ENCODE data around the gene AIG1.

AIG1 gene

DNA sequence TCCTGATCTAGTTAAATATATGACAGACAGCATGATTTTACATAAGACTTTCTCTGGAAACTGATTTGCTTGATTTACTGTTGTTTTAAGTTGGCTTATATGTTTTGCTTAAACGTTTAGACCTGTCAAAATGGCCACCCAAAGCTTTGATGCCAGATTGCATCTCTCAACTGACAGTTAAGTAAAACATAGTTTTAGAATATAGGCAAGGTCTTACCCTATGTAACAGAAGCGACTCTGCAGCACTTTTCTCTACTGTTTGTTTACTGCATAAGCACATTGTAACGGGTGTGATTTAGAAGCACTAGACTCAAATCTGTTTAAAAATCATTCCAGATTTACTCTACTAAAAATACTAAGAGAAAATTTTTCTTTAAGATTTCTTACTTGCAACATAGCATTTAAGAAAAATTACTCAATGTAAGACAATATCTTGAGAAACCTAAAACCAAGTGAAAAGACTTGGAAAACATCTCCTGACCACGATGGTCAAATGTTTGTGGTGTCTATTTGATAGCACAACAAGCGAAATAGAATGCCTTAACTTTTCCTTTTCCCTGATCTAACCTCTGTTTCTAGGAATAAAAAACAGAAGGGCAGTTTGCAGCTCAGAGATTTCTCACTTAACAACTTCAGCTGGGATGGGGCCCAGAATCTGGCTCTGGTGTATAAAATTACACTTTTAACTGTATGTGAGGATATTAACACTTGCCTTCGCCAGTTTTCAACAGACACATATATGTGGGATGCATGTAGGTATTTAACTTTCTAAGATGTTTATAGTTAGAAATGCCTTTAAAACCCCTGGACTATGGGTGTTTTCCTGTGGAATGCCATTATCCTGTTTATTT is 47.4 kb downstream of the AIG1 start:
- Histone ChIP-seq H3K27ac (ENCODE audit: low read depth, low read length) (no peak overlapping the region), H3K9ac (ENCODE audit: low read length) (no peak overlapping the region), H3K27me3 (ENCODE audit: control insufficient read depth, insufficient read depth, low read length) (no peaks in the 10 kb centered on the region), H3K36me3 (ENCODE audit: control insufficient read depth, insufficient read depth, low read length) (no peaks in the 10 kb centered on the region), H3K4me1 (ENCODE audit: control insufficient read depth, insufficient read depth, low read length) (no peaks in the 10 kb centered on the region), H3K4me3 (ENCODE audit: low read length) (no peak overlapping the region)

DNA sequence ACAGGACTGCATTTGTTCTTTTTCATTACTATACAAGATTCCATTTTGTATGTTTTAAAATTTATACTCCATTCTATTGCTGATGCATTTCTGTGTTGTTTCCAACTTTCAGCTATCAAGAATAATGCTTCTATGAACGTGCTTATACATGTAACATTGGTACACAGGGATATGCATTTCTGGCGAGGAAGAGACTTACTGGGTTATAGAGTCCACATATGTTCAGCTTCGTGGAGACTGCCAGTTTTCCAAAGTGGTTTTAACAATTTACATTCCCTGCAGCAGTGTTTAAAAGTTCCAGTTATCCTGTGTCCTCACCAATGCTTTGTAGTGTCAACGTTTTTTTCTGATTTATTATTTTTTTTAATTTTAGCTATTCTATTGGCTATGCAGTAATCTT is 48.5 kb downstream of the AIG1 start:
- Histone ChIP-seq H3K36me3 (ENCODE audit: control insufficient read depth, insufficient read depth, low read length) (no peaks in the 10 kb centered on the region), H3K27ac (ENCODE audit: low read depth, low read length) (no peak overlapping the region), H3K4me1 (ENCODE audit: control insufficient read depth, insufficient read depth, low read length) (no peaks in the 10 kb centered on the region), H3K27me3 (ENCODE audit: control insufficient read depth, insufficient read depth, low read length) (no peaks in the 10 kb centered on the region), H3K9ac (ENCODE audit: low read length) (no peak overlapping the region), H3K4me3 (ENCODE audit: low read length) (no peak overlapping the region)

DNA sequence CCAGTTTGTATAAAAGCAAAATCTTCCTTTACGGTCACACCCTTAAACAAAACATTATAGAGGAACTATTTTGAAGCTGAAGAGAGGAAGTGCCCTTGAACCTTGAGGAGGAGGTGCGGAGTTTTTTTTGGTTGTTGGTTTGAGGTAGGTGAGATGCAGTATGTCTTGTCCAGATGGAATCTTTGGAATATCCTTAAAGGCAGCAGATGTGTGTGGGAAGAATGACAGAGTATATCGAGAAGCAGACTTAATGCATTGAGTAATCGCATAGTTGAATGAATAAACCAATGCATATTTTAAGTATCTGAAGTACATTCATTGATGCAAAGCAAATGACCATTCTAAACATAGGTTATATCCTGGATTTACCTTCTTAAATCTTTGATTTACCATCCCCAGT is 49.9 kb downstream of the AIG1 start:
- Histone ChIP-seq H3K4me1 (ENCODE audit: control insufficient read depth, insufficient read depth, low read length) (no peaks in the 10 kb centered on the region), H3K36me3 (ENCODE audit: control insufficient read depth, insufficient read depth, low read length) (no peaks in the 10 kb centered on the region), H3K27me3 (ENCODE audit: control insufficient read depth, insufficient read depth, low read length) (no peaks in the 10 kb centered on the region), H3K4me3 (ENCODE audit: low read length) (no peak overlapping the region), H3K27ac (ENCODE audit: low read depth, low read length) (no peak overlapping the region), H3K9ac (ENCODE audit: low read length) (no peak overlapping the region)

DNA sequence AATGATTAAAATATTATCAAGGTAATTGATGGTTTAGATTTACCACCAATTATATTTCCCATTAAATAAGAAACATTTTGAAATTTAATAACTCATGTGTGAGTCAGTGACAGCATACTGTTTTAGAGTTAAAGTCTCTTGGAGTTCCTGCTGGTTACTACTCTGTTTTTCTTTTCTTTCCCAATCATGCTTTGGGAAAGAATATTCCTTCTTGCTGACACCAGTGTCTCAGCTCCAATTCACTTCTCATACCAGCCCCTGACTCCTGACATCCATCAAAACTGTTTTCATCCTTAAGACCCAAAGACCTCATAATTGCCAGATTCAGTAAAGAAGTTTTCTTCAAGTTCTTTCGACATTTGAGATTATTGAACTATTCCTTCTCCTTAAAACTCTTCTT is 50.3 kb downstream of the AIG1 start:
- Histone ChIP-seq H3K4me1 (ENCODE audit: control insufficient read depth, insufficient read depth, low read length) (no peaks in the 10 kb centered on the region), H3K27ac (ENCODE audit: low read depth, low read length) (no peak overlapping the region), H3K9ac (ENCODE audit: low read length) (no peak overlapping the region), H3K4me3 (ENCODE audit: low read length) (no peak overlapping the region), H3K36me3 (ENCODE audit: control insufficient read depth, insufficient read depth, low read length) (no peaks in the 10 kb centered on the region), H3K27me3 (ENCODE audit: control insufficient read depth, insufficient read depth, low read length) (no peaks in the 10 kb centered on the region)

DNA sequence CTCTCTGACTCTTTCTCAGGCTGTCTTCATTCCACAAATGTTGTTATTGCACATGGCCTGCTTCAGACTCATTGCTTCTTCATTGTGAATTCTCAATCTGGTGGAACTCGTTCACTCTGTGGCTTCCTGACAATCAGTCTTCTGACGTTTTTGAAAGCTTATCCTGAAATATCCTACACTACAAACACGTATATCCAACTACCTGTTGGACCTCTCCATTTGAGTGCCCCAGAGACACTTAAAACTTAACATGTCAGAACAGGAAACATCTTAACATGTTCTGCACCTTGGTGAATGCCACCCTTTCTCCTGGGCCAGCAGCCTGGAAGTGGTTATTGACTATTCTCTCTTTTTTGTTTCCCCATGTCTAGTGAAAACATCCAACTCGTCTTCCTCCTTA is 50.8 kb downstream of the AIG1 start:
- H3K4me1 ChIP-seq (ENCODE audit: control insufficient read depth, insufficient read depth, low read length) = no peaks in the 10 kb centered on the region
- no peak overlapping the region for H3K9ac ChIP-seq (ENCODE audit: low read length)
- H3K27ac ChIP-seq (ENCODE audit: low read depth, low read length) = no peak overlapping the region
- H3K27me3 ChIP-seq (ENCODE audit: control insufficient read depth, insufficient read depth, low read length) = no peaks in the 10 kb centered on the region
- no peaks in the 10 kb centered on the region for H3K36me3 ChIP-seq (ENCODE audit: control insufficient read depth, insufficient read depth, low read length)
- H3K4me3 ChIP-seq (ENCODE audit: low read length) = no peak overlapping the region

DNA sequence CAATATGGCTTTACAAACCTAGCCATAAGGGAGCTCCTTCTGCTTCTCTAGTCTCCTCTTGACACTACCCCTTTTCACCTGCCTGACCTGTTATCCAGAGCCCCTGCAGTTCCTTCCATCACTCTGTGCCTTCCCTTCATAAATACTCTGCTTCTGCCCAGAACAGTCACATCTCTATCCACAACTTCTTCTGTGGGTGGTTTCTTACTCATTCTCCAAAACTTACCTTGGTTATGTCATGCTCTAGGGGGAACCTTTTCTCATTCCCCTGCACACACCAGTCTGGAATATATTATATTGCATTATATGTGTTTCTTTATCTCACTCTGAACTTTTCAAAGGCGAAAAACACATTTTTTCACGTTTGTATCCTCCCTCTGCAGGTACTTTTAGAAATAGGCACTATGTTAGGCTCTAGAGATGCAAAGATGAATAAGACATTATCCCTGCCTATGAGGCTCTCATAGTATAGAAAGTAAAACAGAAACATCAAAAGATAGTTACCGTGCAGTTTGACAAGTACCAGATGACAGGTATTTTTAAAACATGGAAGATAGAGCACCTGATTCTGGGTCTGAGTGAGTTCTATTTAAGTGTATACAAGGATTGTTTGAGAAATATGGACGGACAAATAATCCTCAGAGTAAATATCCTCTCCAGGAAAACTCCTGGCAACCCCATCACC is 51.5 kb downstream of the AIG1 start:
- Histone ChIP-seq H3K4me1 (ENCODE audit: control insufficient read depth, insufficient read depth, low read length) (no peaks in the 10 kb centered on the region), H3K9ac (ENCODE audit: low read length) (no peak overlapping the region), H3K4me3 (ENCODE audit: low read length) (no peak overlapping the region), H3K27ac (ENCODE audit: low read depth, low read length) (no peak overlapping the region), H3K36me3 (ENCODE audit: control insufficient read depth, insufficient read depth, low read length) (no peaks in the 10 kb centered on the region), H3K27me3 (ENCODE audit: control insufficient read depth, insufficient read depth, low read length) (no peaks in the 10 kb centered on the region)

DNA sequence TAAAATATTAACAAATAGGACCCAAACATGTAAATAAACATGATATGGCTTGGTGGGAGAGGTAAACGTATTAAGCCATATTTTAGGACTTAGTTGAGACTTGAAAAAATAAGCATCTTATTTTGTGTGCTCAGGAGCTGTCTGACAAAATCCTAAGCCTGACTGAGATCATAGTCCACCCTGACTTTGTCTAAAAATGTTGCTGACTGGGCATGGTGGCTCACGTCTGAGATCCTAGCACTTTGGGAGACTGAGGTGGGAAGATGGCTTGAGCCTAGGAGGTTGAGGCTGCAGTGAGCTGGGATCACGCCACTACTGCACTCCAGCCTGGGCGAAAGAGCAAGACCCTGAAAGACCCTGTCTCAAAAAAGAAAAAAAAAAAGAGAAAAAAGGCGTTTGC is 52.1 kb downstream of the AIG1 start:
- no peak overlapping the region for H3K4me3 ChIP-seq (ENCODE audit: low read length)
- no peaks in the 10 kb centered on the region for H3K27me3 ChIP-seq (ENCODE audit: control insufficient read depth, insufficient read depth, low read length)
- H3K36me3 ChIP-seq (ENCODE audit: control insufficient read depth, insufficient read depth, low read length) = no peaks in the 10 kb centered on the region
- no peak overlapping the region for H3K27ac ChIP-seq (ENCODE audit: low read depth, low read length)
- no peak overlapping the region for H3K9ac ChIP-seq (ENCODE audit: low read length)
- H3K4me1 ChIP-seq (ENCODE audit: control insufficient read depth, insufficient read depth, low read length) = no peaks in the 10 kb centered on the region

DNA sequence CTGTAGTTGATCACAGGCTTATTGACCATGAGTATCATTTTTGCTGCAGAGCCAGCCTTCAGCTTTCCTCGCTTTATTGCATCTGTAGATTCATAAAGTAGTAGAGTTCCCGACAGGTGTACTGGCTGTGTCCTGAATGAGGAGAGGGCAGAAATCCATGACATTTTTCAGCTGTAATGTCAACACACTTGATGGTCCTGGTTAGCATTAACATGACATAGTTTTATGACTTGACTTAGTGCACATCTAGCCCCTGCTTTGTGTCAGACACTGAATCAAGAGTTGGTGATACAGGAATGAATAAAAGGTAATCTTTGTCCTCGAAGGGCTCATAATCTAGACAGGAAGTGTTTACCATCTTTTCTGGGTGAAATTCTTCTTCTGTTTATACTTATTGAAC is 55.0 kb downstream of the AIG1 start:
- Histone ChIP-seq H3K4me3 (ENCODE audit: low read length) (no peak overlapping the region), H3K27ac (ENCODE audit: low read depth, low read length) (no peak overlapping the region), H3K36me3 (ENCODE audit: control insufficient read depth, insufficient read depth, low read length) (no peaks in the 10 kb centered on the region), H3K27me3 (ENCODE audit: control insufficient read depth, insufficient read depth, low read length) (no peaks in the 10 kb centered on the region), H3K9ac (ENCODE audit: low read length) (no peak overlapping the region), H3K4me1 (ENCODE audit: control insufficient read depth, insufficient read depth, low read length) (no peaks in the 10 kb centered on the region)

DNA sequence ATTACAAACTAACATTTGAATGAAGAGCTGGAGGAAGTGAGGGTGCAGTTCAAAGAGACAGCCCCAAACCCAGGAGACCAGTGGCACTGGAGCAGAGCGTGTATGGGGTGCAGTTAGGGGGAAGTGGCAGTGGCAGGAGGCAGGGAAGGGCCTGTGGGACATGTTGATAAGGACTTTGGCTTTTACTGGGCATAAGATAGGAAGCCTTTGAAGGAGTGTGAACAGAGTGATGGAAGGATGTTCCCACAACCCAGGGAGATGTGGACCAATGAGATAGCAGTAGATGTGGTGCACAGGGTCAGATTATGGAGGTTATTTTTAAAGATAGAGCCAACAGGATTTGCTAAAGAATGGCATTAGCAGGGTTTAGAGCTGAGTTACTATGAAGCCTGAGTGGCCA is 56.4 kb downstream of the AIG1 start:
- H3K4me3 ChIP-seq (ENCODE audit: low read length) = no peak overlapping the region
- no peak overlapping the region for H3K9ac ChIP-seq (ENCODE audit: low read length)
- no peaks in the 10 kb centered on the region for H3K36me3 ChIP-seq (ENCODE audit: control insufficient read depth, insufficient read depth, low read length)
- no peak overlapping the region for H3K27ac ChIP-seq (ENCODE audit: low read depth, low read length)
- H3K27me3 ChIP-seq (ENCODE audit: control insufficient read depth, insufficient read depth, low read length) = no peaks in the 10 kb centered on the region
- H3K4me1 ChIP-seq (ENCODE audit: control insufficient read depth, insufficient read depth, low read length) = no peaks in the 10 kb centered on the region

DNA sequence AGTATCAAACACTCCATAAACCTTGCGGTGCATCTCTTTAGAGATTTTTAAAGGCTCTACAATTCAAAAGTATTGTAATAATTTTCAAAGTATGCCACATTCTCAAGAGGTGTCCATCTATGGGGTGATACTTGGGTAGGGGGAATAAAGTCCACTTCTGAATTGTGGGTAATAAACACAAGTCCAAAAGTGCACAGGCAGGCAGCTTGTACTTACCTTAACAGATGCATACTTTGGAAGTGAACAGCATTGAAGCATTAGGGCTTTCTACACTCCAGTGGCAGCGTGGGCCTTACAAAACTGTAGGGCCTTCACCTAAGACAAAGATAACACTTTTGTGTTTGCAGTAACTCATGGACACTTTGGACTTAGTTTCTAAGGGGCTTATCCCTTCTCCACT is 58.6 kb downstream of the AIG1 start:
- Histone ChIP-seq H3K27me3 (ENCODE audit: control insufficient read depth, insufficient read depth, low read length) (no peaks in the 10 kb centered on the region), H3K9ac (ENCODE audit: low read length) (no peak overlapping the region), H3K4me3 (ENCODE audit: low read length) (no peak overlapping the region), H3K4me1 (ENCODE audit: control insufficient read depth, insufficient read depth, low read length) (no peaks in the 10 kb centered on the region), H3K27ac (ENCODE audit: low read depth, low read length) (no peak overlapping the region), H3K36me3 (ENCODE audit: control insufficient read depth, insufficient read depth, low read length) (no peaks in the 10 kb centered on the region)

DNA sequence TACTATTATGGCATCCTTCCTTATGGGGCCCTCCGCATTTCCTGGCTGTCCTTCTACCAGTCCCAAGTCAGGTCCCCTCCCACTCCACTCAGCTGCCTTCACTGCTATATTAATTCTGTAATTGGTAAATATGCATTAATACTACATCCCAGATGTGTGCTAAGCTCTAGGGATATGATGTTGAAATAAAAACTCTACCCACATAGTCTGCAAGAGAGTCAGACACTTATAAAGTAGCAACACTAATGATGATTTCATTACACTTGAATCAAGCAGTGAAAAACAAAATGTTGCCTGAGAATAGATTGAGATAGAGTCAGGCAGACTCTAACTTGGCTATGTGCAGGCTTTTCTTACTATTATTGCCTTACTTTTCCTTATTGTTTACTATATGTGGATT is 62.4 kb downstream of the AIG1 start:
- H3K4me3 ChIP-seq (ENCODE audit: low read length) = no peak overlapping the region

DNA sequence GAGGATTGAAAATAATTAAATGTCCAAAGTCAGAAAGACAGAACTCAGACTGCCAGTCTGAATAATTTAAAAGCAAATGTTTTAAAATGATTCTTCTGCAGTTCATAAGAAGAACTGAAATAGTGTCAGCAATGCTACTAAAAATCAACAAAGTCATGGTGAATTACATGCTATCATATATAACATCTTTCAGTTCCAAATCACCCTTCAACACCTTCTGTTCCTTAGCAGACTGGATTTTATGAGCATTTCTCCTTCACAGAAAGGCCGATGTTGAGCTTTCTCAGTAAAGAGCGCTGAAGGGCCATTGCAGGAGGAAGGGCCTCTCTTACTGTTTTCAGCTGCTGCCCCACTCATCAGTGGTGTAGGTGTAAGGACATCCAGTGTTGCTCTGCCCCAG is 63.3 kb downstream of the AIG1 start:
- H3K27me3 ChIP-seq (ENCODE audit: control insufficient read depth, insufficient read depth, low read length) = no peaks in the 10 kb centered on the region
- no peaks in the 10 kb centered on the region for H3K4me1 ChIP-seq (ENCODE audit: control insufficient read depth, insufficient read depth, low read length)
- no peak overlapping the region for H3K27ac ChIP-seq (ENCODE audit: low read depth, low read length)
- H3K9ac ChIP-seq (ENCODE audit: low read length) = no peak overlapping the region
- H3K36me3 ChIP-seq (ENCODE audit: control insufficient read depth, insufficient read depth, low read length) = no peaks in the 10 kb centered on the region
- H3K4me3 ChIP-seq (ENCODE audit: low read length) = no peak overlapping the region

More for the DNA sequence above, 62.4 kb downstream of the AIG1 start:
- no peak overlapping the region for H3K27ac ChIP-seq (ENCODE audit: low read depth, low read length)
- H3K4me1 ChIP-seq (ENCODE audit: control insufficient read depth, insufficient read depth, low read length) = no peaks in the 10 kb centered on the region
- H3K27me3 ChIP-seq (ENCODE audit: control insufficient read depth, insufficient read depth, low read length) = no peaks in the 10 kb centered on the region
- no peaks in the 10 kb centered on the region for H3K36me3 ChIP-seq (ENCODE audit: control insufficient read depth, insufficient read depth, low read length)
- no peak overlapping the region for H3K9ac ChIP-seq (ENCODE audit: low read length)

DNA sequence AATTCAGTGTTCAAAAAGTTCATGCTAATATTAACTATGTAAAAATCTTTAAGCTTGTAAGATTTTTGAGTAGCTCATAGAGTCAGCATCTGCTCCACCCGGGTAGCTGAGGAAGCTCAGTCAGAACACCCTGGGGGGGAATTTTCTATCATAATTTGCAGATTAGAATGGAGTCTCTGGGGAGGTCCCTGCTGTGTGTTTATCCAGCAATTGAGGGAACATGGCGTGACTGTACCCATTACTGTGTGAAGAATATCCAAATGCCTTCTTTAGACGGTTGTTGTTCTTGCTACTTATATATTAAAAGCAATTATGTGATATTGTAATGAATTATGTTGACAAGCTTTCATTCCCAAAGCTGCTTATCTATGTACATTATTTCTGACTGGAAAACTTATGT is 64.8 kb downstream of the AIG1 start:
- Histone ChIP-seq H3K4me1 (ENCODE audit: control insufficient read depth, insufficient read depth, low read length) (no peaks in the 10 kb centered on the region), H3K27ac (ENCODE audit: low read depth, low read length) (no peak overlapping the region), H3K27me3 (ENCODE audit: control insufficient read depth, insufficient read depth, low read length) (no peaks in the 10 kb centered on the region), H3K36me3 (ENCODE audit: control insufficient read depth, insufficient read depth, low read length) (no peaks in the 10 kb centered on the region), H3K4me3 (ENCODE audit: low read length) (no peak overlapping the region), H3K9ac (ENCODE audit: low read length) (no peak overlapping the region)
